Tongue (tissue), 2 donors: ENCODE measurements around the gene ADCK1. TPM values are rescaled to one million over a fixed set of nuclear protein-coding genes. Genes with fewer than 3 reads are reported as not detected.
A peak's percentile ranks its signal among the peaks of the same experiment; 100 is the strongest.
"Not testable (repeated sequence)": the region's sequence is repeated elsewhere in the genome, so short reads cannot be mapped to it uniquely, and the experiment has no call there.

Source experiments
- DNase-seq: peaks from one replicate; pipeline ENCODE4 v3.0.0-alpha.2; 2015
- total RNA-seq: library from RNA; depleted of rRNA; stranded (reverse); fragments of >200 nt; gene quantifications from one replicate; pipeline ENCODE4 v1.2.3, GENCODE V29; 2014

ADCK1 gene
- total RNA-seq, 1 donor from 2014 or later, result 7.7 TPM

GRCh38 chr14:77812028-77812427, 12.1 kb downstream of the ADCK1 start:
- DNase-seq, result no peak

GRCh38 chr14:77812682-77813081, 12.8 kb downstream of the ADCK1 start:
- not testable (repeated sequence) for DNase-seq

GRCh38 chr14:77822307-77822706, 22.4 kb downstream of the ADCK1 start:
- no peak for DNase-seq

- no peak for DNase-seq
Measured at GRCh38 chr14:77822741-77823140, 22.8 kb downstream of the ADCK1 start.

GRCh38 chr14:77823378-77823777, 23.5 kb downstream of the ADCK1 start:
- DNase-seq, result no peak

- DNase-seq, result peak; percentile 1
Measured at GRCh38 chr14:77825895-77826519, 26.1 kb downstream of the ADCK1 start.

- no peak for DNase-seq
Measured at GRCh38 chr14:77830692-77831091, 30.8 kb downstream of the ADCK1 start.

GRCh38 chr14:77832297-77832696, 32.4 kb downstream of the ADCK1 start:
- DNase-seq, result no peak

- DNase-seq, result no peak
Measured at GRCh38 chr14:77837926-77838325, 38.0 kb downstream of the ADCK1 start.

GRCh38 chr14:77838831-77839511, 39.1 kb downstream of the ADCK1 start:
- DNase-seq, result no peak

- DNase-seq, result no peak
Measured at GRCh38 chr14:77843195-77843594, 43.3 kb downstream of the ADCK1 start.

GRCh38 chr14:77843651-77844050, 43.7 kb downstream of the ADCK1 start:
- no peak for DNase-seq

GRCh38 chr14:77844802-77845201, 44.9 kb downstream of the ADCK1 start:
- DNase-seq, result no peak

GRCh38 chr14:77848031-77848430, 48.1 kb downstream of the ADCK1 start:
- no peak for DNase-seq

- no peak for DNase-seq
Measured at GRCh38 chr14:77849711-77850110, 49.8 kb downstream of the ADCK1 start.

GRCh38 chr14:77853919-77854318, 54.0 kb downstream of the ADCK1 start:
- DNase-seq, result no peak

GRCh38 chr14:77856941-77857340, 57.0 kb downstream of the ADCK1 start:
- DNase-seq, result no peak

- DNase-seq, result no peak
Measured at GRCh38 chr14:77859934-77860570, 60.1 kb downstream of the ADCK1 start.

- DNase-seq, result no peak
Measured at GRCh38 chr14:77861201-77861600, 61.3 kb downstream of the ADCK1 start.

GRCh38 chr14:77862154-77862786, 62.4 kb downstream of the ADCK1 start:
- DNase-seq, result peak; percentile 76

GRCh38 chr14:77864085-77864484, 64.2 kb downstream of the ADCK1 start:
- no peak for DNase-seq

GRCh38 chr14:77864580-77864979, 64.7 kb downstream of the ADCK1 start:
- DNase-seq, result no peak

GRCh38 chr14:77865455-77865854, 65.5 kb downstream of the ADCK1 start:
- DNase-seq, result no peak
